ENCODE data around the gene FITM1. TPM values are rescaled to one million over a fixed set of nuclear protein-coding genes. Genes with fewer than 3 reads are reported as not detected.

Gene FITM1
- total RNA-seq, 3 donors from 2014 or later (not counting 1 experiment from before 2014, with no cell fraction given), result 0.80 to 2.8 (median 2.3) TPM

GRCh38 chr14:24176599-24176998 lies 46.1 kb downstream of the FITM1 start:
- H3K36me3 ChIP-seq (ENCODE audit: control insufficient read depth, insufficient read depth, low read length), result peaks cover 41% of the 10 kb centered on the region
- Mint-ChIP-seq H3K4me1 (peaks cover 1 to 16% of the 10 kb centered on the region in 2 donors), H3K36me3 (peaks cover 6% of the 10 kb centered on the region), H3K27ac (no peak overlapping the region), H3K4me3 (no peak overlapping the region), H3K9me3 (no peaks in the 10 kb centered on the region), H3K27me3 (ENCODE audit: low read depth in 2 of 2) (no peaks in the 10 kb centered on the region)
- no peak overlapping the region for H3K27ac ChIP-seq (ENCODE audit: low read length)
- ATAC-seq (no peak), DNase-seq (no peak)
- no peak for TF ChIP-seq CTCF (IDR thresholded peaks at IDR 0.05)
- H3K27me3 ChIP-seq (ENCODE audit: control insufficient read depth, insufficient read depth, low read length), result no peaks in the 10 kb centered on the region
- intact Hi-C loops (cut with micrococcal nuclease), result no loop called here
- peaks cover 16% of the 10 kb centered on the region for H3K4me1 ChIP-seq (ENCODE audit: control insufficient read depth, insufficient read depth, low read length)
- no peaks in the 10 kb centered on the region for H3K9me3 ChIP-seq (ENCODE audit: control insufficient read depth, insufficient read depth, low read length)
- H3K4me3 ChIP-seq (ENCODE audit: low read length), result no peak overlapping the region
- 98% methylated on average over 5 of the region's 5 CpGs for WGBS (ENCODE audit: insufficient coverage)

GRCh38 chr14:24177041-24177825 lies 46.8 kb downstream of the FITM1 start:
- H3K4me1 ChIP-seq (ENCODE audit: control insufficient read depth, insufficient read depth, low read length), result peaks cover 10% of the 10 kb centered on the region
- no peaks in the 10 kb centered on the region for H3K9me3 ChIP-seq (ENCODE audit: control insufficient read depth, insufficient read depth, low read length)
- TF ChIP-seq CTCF (IDR thresholded peaks at IDR 0.05), result no peak
- intact Hi-C loops (cut with micrococcal nuclease), result no loop called here
- H3K4me3 Mint-ChIP-seq, result no peak overlapping the region
- H3K9me3 Mint-ChIP-seq, result no peaks in the 10 kb centered on the region
- DNase-seq (no peak), ATAC-seq (no peak)
- H3K27ac ChIP-seq (ENCODE audit: low read length), result no peak overlapping the region
- no peak overlapping the region for H3K27ac Mint-ChIP-seq
- peaks cover 6% of the 10 kb centered on the region for H3K36me3 Mint-ChIP-seq
- 98% methylated on average over 7 of the region's 12 CpGs for WGBS (ENCODE audit: insufficient coverage)
- H3K4me1 Mint-ChIP-seq, result peaks cover 0 to 10% of the 10 kb centered on the region in 2 donors
- no peaks in the 10 kb centered on the region for H3K27me3 Mint-ChIP-seq (ENCODE audit: low read depth in 2 of 2)
- H3K27me3 ChIP-seq (ENCODE audit: control insufficient read depth, insufficient read depth, low read length), result no peaks in the 10 kb centered on the region
- no peak overlapping the region for H3K4me3 ChIP-seq (ENCODE audit: low read length)
- H3K36me3 ChIP-seq (ENCODE audit: control insufficient read depth, insufficient read depth, low read length), result peaks cover 41% of the 10 kb centered on the region

- H3K27ac Mint-ChIP-seq, result no peak overlapping the region
- no peak for DNase-seq
- WGBS (ENCODE audit: insufficient coverage), result over 99% methylated on average over 14 of the region's 14 CpGs
- no peaks in the 10 kb centered on the region for H3K9me3 ChIP-seq (ENCODE audit: control insufficient read depth, insufficient read depth, low read length)
- no peak overlapping the region for H3K4me3 Mint-ChIP-seq
- H3K36me3 ChIP-seq (ENCODE audit: control insufficient read depth, insufficient read depth, low read length), result peaks cover 45% of the 10 kb centered on the region
- no peaks in the 10 kb centered on the region for H3K9me3 Mint-ChIP-seq
- TF ChIP-seq CTCF (IDR thresholded peaks at IDR 0.05), result no peak
- H3K27ac ChIP-seq (ENCODE audit: low read length), result no peak overlapping the region
- H3K4me1 ChIP-seq (ENCODE audit: control insufficient read depth, insufficient read depth, low read length), result peaks cover 3% of the 10 kb centered on the region
- H3K4me3 ChIP-seq (ENCODE audit: low read length), result no peak overlapping the region
- H3K27me3 Mint-ChIP-seq (ENCODE audit: low read depth in 2 of 2), result no peaks in the 10 kb centered on the region
- no peaks in the 10 kb centered on the region for H3K27me3 ChIP-seq (ENCODE audit: control insufficient read depth, insufficient read depth, low read length)
- intact Hi-C loops (cut with micrococcal nuclease), result no loop called here
- no peak for ATAC-seq
- peaks cover 6% of the 10 kb centered on the region for H3K36me3 Mint-ChIP-seq
- H3K4me1 Mint-ChIP-seq, result peaks cover 0 to 9% of the 10 kb centered on the region in 2 donors
These were observed 47.4 kb downstream of the FITM1 start for GRCh38 chr14:24177891-24178290.

Measured in natural killer cell (primary cell).